ENCODE results near the gene TMEM17. TPM values are rescaled to one million over a fixed set of nuclear protein-coding genes. Genes with fewer than 3 reads are reported as not detected.

The TMEM17 gene
- total RNA-seq, 1 donor from 2014 or later: 1.8 TPM

DNA sequence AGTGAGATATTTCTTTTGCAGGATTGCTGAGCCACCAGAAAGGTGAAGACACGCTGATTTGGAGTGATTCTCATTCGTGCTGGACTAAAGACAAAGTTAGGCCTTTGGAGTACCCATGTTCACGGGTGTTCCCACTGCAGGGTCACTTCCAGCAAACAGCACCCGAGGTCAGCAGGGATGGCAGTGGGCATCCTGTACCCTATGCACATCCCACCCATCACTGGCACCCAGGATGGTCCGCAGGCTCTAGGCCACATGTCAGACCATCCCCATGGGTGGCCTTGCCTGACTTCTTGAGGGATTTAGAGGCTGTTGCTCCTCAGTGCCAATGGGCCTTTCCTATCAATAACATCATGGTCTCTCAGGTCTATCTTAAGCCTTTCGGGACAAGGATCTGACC lies 39.3 kb upstream of the TMEM17 start:
- no peak for DNase-seq (ENCODE audit: low spot score)
- Mint-ChIP-seq H3K27ac (no peak overlapping the region), H3K36me3 (no peaks in the 10 kb centered on the region), H3K27me3 (ENCODE audit: insufficient read depth, low read depth) (no peaks in the 10 kb centered on the region), H3K4me3 (no peak overlapping the region), H3K9me3 (no peaks in the 10 kb centered on the region), H3K4me1 (no peaks in the 10 kb centered on the region)
- no peaks in the 10 kb centered on the region for H4K20me1 ChIP-seq (ENCODE audit: low read depth)
- no peak overlapping the region for H3K4me3 ChIP-seq
- TF ChIP-seq EZH2 (IDR thresholded peaks at IDR 0.05) (no peak), EZH2phosphoT487 (IDR thresholded peaks at IDR 0.05) (no peak)
- TF ChIP-seq, protein P1, sequence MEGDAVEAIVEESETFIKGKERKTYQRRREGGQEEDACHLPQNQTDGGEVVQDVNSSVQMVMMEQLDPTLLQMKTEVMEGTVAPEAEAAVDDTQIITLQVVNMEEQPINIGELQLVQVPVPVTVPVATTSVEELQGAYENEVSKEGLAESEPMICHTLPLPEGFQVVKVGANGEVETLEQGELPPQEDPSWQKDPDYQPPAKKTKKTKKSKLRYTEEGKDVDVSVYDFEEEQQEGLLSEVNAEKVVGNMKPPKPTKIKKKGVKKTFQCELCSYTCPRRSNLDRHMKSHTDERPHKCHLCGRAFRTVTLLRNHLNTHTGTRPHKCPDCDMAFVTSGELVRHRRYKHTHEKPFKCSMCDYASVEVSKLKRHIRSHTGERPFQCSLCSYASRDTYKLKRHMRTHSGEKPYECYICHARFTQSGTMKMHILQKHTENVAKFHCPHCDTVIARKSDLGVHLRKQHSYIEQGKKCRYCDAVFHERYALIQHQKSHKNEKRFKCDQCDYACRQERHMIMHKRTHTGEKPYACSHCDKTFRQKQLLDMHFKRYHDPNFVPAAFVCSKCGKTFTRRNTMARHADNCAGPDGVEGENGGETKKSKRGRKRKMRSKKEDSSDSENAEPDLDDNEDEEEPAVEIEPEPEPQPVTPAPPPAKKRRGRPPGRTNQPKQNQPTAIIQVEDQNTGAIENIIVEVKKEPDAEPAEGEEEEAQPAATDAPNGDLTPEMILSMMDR (IDR thresholded peaks at IDR 0.05): no peak
- H3K9ac ChIP-seq: no peak overlapping the region
- no peak overlapping the region for H3K4me2 ChIP-seq
- no peak overlapping the region for H2AFZ ChIP-seq (replicated peaks)
- no peaks in the 10 kb centered on the region for H3K9me3 ChIP-seq (ENCODE audit: low read depth)
- no peak overlapping the region for H3K27ac ChIP-seq
- H3F3A ChIP-seq (ENCODE audit: low read depth): no peaks in the 10 kb centered on the region
- H3K4me1 ChIP-seq: peaks cover 13% of the 10 kb centered on the region
- H3K27me3 ChIP-seq: no peaks in the 10 kb centered on the region
- no peaks in the 10 kb centered on the region for H3K79me2 ChIP-seq (ENCODE audit: low read depth)
- no peaks in the 10 kb centered on the region for H3K36me3 ChIP-seq

DNA sequence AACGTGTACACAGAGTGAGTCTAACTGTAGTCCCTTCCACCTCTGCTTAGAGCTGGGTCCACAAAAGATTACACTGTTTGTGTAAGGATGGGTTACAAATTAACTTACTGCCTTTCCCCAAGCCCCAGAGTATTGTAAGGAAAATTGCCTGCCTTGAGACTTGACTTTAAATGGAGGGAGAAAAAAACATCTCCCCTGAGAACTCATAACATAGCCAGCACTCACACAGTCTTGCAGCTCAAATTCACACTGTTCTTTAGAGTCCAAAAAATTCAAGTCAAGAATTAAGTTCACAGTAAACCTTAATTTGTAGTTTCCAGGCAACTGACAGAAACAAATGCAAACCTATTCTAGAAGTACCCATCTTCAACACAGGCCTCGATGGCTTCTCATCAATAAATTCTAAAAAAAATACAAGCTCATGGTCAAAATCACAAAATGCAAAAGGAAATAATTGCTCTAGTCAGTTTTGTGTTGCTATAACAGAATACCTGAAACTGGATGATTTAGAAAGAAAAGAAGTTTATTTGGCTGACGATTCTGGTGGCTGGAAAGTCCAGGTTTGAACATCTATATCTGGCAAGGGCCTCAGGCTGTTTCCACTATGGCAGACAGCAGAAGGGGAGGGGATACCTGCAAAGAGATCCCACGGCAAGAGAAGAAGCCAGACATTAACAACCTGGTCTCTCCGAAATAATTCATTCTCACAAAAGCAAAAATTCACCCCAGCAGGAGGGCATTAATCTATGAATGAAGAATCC lies 34.6 kb upstream of the TMEM17 start:
- Histone ChIP-seq H3K27me3 (no peaks in the 10 kb centered on the region), H3K4me2 (no peak overlapping the region), H3F3A (ENCODE audit: low read depth) (no peaks in the 10 kb centered on the region), H3K79me2 (ENCODE audit: low read depth) (no peaks in the 10 kb centered on the region), H3K4me1 (peaks cover 13% of the 10 kb centered on the region), H3K9me3 (ENCODE audit: low read depth) (no peaks in the 10 kb centered on the region), H4K20me1 (ENCODE audit: low read depth) (no peaks in the 10 kb centered on the region), H3K9ac (no peak overlapping the region), H3K36me3 (no peaks in the 10 kb centered on the region), H3K27ac (no peak overlapping the region), H2AFZ (replicated peaks) (no peak overlapping the region), H3K4me3 (no peak overlapping the region)
- Mint-ChIP-seq H3K27ac (no peak overlapping the region), H3K27me3 (ENCODE audit: insufficient read depth, low read depth) (peaks cover 2% of the 10 kb centered on the region), H3K36me3 (no peaks in the 10 kb centered on the region), H3K9me3 (no peaks in the 10 kb centered on the region), H3K4me3 (no peak overlapping the region), H3K4me1 (no peaks in the 10 kb centered on the region)
- no peak for DNase-seq (ENCODE audit: low spot score)
- no peak for TF ChIP-seq EZH2 (IDR thresholded peaks at IDR 0.05)
- TF ChIP-seq, protein P1 (IDR thresholded peaks at IDR 0.05): no peak
- TF ChIP-seq EZH2phosphoT487 (IDR thresholded peaks at IDR 0.05): no peak

DNA sequence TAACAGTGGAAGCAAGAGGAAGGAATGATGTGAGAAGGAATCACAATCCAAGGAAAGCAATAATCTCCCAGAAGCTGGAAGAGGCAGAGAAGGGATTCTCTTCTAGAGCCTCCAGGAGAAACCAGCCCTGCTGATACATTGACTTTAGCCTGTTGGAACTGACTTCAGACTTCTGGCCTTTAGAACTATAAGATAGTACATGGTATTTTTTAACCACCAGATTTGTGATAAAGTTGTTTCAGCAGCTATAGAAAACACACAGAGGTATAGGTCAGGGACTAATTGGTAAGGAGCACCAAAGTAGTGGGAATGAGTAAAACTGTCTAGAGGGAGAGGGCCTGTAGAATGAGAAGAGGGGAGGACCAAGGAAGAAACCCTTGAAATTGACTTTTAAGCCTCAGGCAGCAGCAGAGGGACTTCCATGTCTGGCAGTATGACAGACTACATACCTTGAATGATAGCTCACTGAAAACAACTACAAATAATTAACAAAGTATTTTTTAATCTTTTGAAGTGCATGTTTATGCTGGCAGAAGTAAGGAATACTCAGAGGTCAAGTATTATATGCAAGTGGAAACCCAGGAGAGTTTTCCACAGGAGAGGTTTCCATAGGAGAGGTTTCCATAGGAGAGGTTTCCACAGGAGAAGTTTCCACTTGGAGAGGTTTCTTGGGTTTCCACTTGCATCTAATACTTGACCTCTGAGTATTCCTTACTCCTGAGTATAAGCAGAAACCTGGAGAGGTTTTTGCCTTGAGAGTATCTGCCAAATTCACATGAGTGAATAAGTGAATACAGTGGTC lies 33.8 kb upstream of the TMEM17 start:
- Mint-ChIP-seq H3K4me3 (no peak overlapping the region), H3K36me3 (no peaks in the 10 kb centered on the region), H3K27ac (no peak overlapping the region), H3K27me3 (ENCODE audit: insufficient read depth, low read depth) (peaks cover 4% of the 10 kb centered on the region), H3K4me1 (no peaks in the 10 kb centered on the region), H3K9me3 (no peaks in the 10 kb centered on the region)
- TF ChIP-seq EZH2 (IDR thresholded peaks at IDR 0.05) (no peak), EZH2phosphoT487 (IDR thresholded peaks at IDR 0.05) (no peak)
- TF ChIP-seq, protein P1 (IDR thresholded peaks at IDR 0.05): no peak
- H3K27me3 ChIP-seq: no peaks in the 10 kb centered on the region
- no peak for DNase-seq (ENCODE audit: low spot score)
- no peak overlapping the region for H3K4me3 ChIP-seq
- H3F3A ChIP-seq (ENCODE audit: low read depth): no peaks in the 10 kb centered on the region
- no peak overlapping the region for H3K4me2 ChIP-seq
- H3K9ac ChIP-seq: no peak overlapping the region
- no peaks in the 10 kb centered on the region for H3K79me2 ChIP-seq (ENCODE audit: low read depth)
- peaks cover 13% of the 10 kb centered on the region for H3K4me1 ChIP-seq
- no peaks in the 10 kb centered on the region for H3K36me3 ChIP-seq
- no peaks in the 10 kb centered on the region for H3K9me3 ChIP-seq (ENCODE audit: low read depth)
- H4K20me1 ChIP-seq (ENCODE audit: low read depth): no peaks in the 10 kb centered on the region
- H3K27ac ChIP-seq: no peak overlapping the region
- H2AFZ ChIP-seq (replicated peaks): no peak overlapping the region

All from neural progenitor cell (in vitro differentiated cells).